ENCODE results near the gene ACVR1C.

DNA sequence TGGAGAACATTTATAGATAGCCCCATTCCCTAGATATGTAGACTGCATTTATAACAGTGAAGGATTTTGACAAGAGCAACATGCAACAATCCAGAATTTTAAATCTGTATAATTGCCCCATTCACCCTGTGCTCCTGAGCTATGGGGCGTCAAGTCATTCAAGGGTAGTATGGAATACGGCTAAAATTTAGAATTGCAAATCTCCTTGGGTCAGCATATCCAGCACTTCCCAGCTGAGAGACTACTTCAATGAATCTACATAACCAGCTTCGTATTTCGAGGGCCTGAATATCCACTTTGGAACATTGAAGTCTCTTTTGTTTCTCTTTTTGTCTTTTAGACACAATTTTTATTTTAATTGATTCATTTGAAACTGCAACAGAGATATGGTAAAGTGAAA lies 28.4 kb upstream of the ACVR1C start:
- TF ChIP-seq, protein P1, sequence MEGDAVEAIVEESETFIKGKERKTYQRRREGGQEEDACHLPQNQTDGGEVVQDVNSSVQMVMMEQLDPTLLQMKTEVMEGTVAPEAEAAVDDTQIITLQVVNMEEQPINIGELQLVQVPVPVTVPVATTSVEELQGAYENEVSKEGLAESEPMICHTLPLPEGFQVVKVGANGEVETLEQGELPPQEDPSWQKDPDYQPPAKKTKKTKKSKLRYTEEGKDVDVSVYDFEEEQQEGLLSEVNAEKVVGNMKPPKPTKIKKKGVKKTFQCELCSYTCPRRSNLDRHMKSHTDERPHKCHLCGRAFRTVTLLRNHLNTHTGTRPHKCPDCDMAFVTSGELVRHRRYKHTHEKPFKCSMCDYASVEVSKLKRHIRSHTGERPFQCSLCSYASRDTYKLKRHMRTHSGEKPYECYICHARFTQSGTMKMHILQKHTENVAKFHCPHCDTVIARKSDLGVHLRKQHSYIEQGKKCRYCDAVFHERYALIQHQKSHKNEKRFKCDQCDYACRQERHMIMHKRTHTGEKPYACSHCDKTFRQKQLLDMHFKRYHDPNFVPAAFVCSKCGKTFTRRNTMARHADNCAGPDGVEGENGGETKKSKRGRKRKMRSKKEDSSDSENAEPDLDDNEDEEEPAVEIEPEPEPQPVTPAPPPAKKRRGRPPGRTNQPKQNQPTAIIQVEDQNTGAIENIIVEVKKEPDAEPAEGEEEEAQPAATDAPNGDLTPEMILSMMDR (IDR thresholded peaks at IDR 0.05) = no peak
- no peak for TF ChIP-seq EZH2 (IDR thresholded peaks at IDR 0.05; ENCODE audit: borderline replicate concordance, insufficient read depth, low read depth, low read length, poor library complexity, severe bottlenecking)
